COR-L47 (cell line): ENCODE results near the gene PGLYRP4.
"Not testable (repeated sequence)": the region's sequence is repeated elsewhere in the genome, so short reads cannot be mapped to it uniquely, and the experiment has no call there.

ENCODE experiments used
- DNase-seq: peaks from one replicate; lab custom pipeline; 2025; lab: John Stamatoyannopoulos, UW

The PGLYRP4 gene

DNA sequence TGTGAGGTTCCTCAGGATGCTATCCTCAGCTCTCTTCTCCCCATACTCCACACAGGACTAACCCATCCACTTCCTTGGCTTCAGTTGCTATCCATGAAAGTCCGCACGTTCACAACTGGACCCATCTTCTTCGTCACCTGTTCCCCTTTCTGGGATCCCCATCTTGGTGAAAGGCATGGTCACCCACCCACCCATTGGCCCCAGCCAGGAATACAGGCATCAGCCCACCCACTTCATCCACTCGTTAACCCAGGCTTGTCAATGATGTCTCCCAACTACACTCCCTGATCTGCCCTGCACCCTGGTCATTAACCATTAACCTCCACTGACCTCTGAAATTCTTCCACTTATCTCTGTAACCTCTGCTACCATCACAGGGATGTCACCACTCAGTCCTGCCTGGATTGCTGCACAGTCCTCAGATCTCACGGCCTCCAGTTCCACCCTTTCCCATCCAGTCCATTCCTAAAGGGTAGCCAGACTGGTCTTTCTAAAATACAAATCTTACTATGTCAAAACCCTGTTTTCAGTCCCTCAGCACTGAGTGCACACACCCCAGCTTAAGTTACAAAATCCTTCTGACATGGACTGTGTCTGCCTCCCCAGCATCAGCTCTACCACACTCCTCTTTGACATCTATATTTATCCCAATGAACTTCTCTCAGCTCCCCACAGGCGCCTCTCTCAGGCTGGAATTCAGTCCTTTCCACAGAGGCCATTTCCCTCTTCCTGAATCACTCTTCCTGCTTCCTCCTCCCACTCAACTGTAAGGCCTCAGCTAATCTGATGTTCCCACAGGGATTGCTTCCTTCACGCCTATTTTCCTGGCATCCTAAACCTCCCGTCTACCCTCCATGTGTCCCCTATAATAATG lies 10.4 kb downstream of the PGLYRP4 start:
- no peak for DNase-seq

DNA sequence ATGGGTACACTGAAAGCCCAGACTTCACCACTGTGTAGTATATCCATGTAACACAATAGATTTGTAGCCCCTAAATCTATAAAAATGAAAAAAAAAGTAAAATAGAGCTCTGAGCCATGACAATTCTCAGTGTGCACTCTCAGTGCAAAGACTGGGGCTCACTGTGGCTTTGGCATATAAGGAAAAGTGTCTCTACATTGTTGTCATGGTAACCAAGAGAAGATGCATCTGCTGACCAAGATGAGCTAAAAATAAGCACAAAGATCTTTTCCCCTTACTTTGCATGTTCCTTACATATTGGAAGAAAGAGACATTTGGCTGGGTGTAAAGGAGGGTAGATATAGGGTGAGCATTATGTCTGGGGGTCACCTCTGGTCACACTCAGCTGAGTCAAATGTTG lies 12.0 kb downstream of the PGLYRP4 start:
- no peak for DNase-seq

DNA sequence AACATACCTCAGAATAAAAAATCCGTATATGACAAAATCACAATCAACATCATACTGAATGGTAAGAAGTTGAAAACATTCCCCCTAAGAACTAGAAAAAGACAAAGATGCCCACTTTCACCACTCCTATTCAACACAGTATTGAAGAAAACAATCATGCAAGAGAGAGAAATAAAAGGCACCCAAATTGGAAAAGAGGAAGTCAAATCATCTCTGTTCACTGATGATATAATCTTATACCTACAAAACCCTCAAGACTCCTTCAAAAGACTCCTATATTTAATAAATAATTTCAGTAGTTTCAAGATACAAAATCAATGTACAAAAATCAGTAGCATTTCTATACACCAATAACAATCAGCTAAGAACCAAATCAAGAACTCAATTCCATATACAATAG lies 14.7 kb downstream of the PGLYRP4 start:
- DNase-seq: no peak

DNA sequence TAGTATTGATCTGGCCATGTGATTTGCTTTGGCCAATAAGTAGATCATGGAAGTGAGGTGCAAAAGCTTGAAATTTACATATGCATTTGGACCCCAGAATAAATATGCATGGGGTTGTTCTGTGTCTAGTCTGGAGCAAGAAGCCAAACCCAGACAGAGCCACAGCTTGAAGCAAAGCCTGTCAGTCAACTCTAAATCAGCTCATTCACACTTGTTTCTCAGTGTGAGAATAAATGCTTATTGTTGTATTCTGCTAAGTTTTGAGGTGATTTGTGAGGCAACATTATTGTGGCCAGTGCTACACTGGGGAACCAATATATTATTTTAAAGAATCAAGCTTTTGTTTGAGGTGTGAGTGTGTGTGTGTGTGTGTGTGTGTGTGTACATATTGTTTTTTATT lies 23.7 kb downstream of the PGLYRP4 start:
- no peak for DNase-seq

DNA sequence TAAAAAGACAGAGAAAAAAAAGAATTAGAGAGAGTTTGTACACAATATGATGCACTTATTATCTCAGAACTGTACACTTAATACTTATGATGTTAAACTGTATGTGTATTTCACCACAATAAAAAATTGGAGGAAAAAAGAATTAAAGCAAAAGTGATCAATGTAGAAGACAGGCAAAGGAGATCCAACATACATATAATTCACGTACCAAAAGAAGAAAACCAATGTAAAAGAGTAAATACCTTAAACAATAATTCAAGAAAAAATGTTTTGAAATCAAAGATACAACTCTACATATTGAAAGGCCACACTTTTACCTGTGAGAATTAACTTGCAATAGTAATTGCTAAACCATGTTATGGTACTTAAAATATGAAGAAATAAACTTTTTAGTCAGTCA lies 26.1 kb downstream of the PGLYRP4 start:
- DNase-seq: no peak

DNA sequence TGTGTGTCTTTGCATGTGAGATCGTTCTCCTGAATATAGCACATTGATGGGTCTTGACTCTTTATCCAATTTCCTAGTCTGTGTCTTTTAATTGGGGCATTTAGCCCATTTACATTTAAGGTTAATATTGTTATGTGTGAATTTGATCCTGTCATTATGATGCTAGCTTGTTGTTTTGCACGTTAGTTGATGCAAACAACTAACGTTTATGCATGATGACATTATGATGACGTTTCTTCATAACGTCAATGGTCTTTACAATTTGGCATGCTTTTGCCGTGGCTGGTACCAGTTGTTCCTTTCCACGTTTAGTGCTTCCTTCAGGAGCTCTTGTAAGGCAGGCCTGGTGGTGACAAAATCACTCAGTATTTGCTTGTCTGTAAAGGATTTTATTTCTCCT lies 30.5 kb downstream of the PGLYRP4 start:
- not testable (repeated sequence) for DNase-seq

DNA sequence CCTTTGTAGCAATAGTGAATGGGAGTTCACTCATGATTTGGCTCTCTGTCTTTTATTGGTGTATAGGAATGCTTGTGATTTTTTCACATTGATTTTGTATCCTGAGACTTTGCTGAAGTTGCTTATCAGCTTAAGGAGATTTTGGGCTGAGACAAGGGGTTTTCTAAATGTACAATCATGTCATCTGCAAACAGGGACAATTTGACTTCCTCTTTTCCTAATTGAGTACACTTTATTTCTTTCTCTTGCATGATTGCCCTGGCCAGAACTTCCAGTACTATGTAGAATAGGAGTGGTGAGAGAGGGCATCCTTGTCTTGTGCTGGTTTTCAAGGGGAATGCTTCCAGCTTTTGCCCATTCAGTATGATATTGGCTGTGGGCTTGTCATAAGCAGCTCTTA lies 32.6 kb downstream of the PGLYRP4 start:
- not testable (repeated sequence) for DNase-seq

DNA sequence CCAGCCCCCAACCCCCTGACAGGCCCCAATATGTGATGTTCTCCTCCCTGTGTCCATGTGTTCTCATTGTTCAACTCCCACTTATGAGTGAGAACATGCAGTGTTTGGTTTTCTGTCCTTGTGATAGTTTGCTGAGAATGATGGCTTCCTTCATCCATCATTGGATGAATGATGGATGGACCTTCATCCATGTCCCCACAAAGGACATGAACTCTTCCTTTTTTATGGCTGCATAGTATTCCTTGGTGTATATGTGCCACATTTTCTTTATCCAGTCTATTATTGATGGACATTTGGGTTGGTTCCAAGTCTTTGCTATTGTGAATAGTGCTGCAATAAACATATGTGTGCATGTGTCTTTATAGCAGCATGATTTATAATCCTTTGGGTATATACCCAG lies 34.3 kb downstream of the PGLYRP4 start:
- DNase-seq: not testable (repeated sequence)

DNA sequence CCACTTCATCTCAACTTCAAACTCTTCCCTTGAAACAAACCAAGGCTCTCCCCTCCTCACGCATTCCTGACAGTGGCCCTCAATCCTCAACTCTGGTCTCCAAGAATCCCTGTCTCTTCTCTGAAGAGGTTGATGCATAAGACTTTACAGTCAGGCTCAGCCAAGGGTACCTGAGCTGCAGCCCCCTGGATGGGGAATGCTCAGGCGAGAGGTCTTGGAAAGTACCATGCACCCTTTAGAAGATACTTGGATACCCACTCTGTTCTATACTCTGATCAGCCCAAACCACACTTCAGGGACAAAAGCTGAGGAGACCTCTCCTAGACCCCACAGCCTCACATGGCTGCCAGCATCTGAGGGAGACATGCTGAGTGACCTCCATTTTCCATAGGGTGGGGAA lies 35.4 kb downstream of the PGLYRP4 start:
- DNase-seq: no peak

DNA sequence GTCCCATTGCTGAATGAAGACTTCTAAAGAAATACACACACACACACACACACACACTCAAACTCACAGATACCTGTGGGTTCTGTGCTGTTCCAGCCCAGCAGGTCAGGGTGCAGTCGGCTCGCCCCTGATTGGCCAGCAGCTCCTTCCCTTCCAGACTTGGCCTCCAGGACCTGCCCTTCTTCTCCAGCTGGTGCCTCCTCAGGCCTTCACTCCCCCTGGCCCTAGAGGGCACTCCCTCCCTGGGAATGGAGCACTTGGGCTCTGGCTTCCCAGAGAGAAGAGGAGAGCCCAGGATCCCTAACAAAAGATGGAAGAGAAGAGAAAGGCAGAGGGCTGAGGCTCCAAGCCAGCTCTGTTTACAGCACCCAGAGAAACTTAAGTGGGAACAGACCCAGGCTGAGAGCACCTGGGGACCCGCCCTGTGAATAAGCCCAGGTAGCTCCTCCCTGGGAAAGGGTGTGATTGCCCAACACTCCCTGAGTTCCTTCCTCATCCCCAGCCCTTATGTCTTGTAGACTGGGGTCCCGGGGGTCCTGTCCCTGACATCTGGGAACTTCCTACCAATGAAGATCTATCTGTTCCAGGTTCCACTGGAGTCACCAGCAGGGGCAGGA lies 36.0 kb downstream of the PGLYRP4 start, which contains the start of gene PGLYRP3:
TSS of gene PGLYRP3 (minus strand) at position 383 of the 617 bp plus-strand sequence. CDS start 2,287 bp downstream, outside the sequence.
- DNase-seq: no peak

DNA sequence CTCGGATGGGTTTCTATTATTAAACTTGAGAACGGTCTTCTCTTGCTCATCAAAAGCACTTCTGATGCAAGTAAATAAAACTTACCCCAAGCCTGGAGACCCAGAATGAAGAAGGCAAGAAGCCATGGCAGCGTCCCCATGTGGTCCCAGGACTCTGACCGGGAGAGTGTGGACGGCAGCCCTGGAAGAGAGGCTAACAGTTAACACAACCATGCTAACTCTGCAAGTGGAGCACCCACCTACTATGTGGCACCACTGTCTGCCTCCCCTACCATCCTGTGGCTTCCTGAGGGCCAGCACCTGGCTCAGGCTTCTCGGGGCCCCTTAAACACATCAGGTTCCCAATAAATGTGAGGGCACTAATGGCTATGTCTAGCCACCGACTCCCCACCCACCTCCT lies 38.1 kb downstream of the PGLYRP4 start:
- no peak for DNase-seq

DNA sequence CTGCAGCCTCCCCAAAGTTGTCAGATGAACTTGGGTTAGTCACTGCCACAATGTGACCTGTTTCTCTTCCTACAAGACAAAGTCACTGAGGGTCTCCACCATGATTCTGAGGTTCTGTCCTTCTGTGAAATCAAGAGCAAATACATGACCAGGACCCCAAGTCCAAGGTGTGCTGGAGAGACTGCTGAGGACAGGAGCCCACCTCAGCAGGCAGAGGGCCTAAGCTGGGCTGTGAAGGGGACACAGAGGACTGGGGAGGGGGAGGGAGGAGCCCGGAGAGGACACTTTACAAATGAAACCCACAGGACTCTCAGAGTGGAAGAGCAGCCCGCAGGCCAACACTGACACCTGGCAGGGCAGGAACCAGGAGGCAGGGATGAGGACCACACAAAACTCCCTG lies 39.2 kb downstream of the PGLYRP4 start:
- DNase-seq: no peak

DNA sequence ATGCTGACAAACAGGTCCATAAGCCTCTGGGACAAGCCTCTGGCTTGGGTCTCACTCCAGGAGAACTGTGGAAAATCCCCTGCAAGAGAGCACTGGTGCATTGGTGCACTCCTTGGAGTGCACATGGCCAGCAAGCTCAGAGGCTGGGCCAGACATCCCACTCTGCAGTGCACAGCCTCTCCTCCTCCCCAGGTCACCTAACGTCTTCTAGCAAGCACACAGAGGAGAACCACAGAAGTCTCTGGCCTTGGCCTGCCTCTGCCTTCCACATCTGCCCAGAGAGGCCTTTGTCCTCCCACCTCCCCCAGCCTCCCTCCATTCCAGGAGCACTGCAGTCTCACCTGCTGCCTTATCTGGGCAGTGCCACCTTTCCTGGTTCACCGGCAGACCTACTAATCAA lies 40.1 kb downstream of the PGLYRP4 start:
- DNase-seq: no peak

DNA sequence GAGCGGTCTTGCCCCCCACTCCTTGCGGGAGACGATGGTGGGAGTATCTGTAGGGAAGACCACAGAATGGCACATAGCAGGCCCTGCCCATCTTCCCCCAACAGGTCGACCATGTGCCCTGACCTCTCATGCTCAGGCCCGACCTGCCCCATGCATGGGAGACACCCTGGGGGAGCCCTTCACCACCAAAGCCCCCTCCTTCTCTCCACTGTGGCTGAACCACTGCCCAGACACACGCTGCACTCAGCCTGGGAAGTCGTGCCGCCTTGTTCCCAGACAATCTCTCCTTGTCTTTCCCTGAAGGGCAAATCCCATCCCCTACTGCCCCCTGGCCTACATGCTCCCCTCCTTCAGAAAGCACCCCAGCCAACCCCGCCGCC lies 41.4 kb downstream of the PGLYRP4 start:
- DNase-seq: no peak

DNA sequence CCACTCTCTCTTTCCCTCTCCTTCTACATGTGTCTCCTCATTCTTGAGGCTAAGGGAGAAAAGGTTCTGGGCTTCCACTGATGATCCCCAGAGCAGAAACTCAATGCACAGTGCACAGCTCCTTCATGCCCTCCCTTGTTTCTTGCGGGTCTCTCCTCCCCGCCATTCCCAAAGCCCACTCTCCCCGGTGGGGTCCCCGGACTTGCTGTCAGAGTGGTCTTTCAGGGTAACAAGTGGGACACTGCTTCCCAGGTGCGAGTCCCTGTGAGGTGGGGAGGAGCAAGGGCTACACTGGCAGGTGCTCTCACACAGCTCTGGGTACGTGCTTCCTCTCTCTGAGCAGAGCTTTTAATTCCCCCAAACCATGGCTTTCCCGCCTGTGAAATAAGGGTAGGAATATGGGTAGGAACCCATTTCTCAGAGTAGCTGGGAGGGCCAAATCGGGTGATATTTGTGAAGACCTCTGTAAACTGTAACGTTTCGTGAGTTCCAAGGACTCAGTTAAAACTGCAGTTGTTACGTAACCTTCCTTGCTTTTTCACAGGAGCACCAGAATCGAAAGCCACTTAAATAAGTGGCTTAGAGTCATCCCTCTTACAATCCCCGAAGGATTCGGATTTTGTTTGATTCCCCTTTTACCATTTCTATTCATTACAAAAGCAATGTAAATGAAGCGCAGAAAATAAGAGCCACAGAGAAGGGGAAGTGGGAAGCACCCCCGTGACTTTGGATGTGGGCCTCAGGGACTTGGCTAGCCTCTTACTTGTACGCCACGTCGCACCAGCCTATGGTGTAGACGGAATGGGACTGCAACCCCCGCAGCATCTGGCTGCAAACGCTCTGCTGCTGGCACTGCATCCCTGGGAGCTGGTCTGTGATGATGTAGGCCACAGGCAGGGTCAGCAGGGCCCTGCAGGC lies 42.1 kb downstream of the PGLYRP4 start:
- DNase-seq: no peak

DNA sequence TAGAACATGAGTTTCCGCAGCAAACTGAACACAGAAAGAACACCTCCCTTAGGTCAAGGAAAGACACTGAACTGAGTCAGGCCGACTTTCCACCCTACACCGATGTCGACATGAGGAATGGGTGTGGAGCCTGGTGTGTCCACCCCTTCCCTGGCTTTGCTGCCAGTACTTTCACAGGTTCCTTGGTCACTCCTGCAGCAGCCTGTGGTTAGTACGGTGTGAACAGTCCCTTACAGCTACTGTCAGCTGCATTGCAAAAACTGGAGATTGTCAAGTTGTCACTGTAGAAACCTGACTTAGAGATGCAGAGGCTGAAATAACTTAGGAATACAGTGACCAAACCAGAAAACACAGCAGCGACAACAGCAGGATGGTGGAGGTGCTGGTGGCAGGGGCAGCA lies 43.0 kb downstream of the PGLYRP4 start:
- no peak for DNase-seq

DNA sequence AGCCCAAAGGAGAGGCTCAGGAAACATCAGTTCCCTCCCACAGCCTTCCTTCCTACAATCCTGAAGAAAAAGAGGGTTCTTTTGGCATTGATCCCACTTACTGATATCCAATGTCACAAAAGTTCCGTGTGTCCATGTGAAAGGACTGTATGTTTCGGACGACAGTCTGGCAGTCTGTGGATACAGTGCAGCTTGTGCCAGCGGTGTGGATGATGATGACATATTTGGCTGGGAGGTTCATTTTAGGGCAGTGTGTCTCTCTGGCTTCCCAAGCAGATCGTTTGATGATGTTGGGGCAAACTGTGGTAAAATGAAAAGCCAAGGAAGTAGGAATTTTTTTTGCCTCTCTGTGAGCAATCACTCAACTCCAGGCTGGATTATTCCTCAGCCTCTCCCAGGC lies 46.3 kb downstream of the PGLYRP4 start:
- no peak for DNase-seq

DNA sequence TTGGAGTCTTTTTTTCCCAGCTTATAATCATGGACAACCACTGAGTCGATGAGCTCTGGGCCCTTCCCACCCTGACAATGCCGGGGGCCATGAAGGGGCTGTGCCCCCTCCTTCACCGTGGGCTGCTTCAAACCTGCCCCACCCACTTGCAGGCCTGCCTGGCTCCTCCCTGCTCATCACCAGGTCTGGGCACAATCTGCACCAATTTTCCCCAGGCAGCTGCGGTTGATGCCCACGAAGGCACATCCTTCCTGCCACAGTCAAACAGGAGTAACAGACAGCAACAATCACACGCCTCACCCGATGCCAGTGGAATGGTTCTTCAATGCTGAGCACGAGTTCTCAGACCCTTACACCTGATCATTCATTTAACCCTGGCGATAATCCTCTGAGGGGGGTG lies 54.8 kb downstream of the PGLYRP4 start:
- no peak for DNase-seq

DNA sequence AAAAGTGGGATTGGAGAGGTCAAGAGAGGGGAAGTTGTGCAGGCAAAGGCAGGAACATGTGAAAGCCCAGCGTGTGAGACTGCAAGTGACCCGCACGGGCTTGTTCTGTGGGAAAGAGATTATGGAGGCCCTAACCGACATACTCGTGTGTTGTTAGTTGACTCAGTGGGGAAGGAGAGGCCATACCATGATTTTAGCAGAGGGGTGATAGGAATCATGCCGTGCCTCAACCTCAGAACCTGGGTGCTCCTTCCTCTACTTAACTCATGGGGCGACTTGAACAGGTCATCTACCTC lies 55.2 kb downstream of the PGLYRP4 start:
- DNase-seq: no peak

DNA sequence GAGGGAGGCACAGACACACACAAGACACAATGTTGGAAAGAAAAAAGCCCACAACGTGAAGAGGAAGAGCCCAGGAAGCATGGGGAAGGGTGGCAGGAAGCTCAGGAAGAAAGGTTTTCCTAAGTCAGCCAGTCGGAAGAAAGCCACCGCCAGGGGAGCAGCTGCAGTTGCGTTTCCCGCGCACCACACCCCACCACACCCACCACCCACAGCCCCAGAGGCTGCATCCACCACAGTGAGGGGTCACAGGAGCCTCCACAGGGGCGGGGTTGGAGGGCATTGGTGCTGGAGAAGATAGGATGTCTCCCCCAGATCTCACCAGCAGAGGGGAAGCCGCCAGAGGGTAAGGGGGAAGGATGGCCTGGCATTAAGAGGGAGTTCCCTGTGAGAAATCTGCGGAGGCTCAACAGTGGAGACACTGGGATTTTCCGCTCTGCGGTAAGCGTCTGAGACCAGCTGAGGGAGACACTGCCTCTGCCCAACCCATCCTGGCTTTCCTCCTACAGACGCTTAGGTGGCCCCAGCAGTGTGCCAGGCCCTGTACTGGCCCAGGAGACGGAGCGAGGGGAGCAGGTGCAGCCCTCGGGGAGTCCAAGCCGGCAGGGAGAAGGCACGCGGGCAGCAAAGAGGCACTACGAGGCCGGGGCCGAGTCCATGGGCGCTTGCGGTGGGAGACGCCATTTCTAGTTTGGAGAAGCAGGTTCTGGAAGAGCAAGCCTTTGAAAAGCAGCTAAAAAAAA lies 55.7 kb downstream of the PGLYRP4 start:
- DNase-seq: no peak

DNA sequence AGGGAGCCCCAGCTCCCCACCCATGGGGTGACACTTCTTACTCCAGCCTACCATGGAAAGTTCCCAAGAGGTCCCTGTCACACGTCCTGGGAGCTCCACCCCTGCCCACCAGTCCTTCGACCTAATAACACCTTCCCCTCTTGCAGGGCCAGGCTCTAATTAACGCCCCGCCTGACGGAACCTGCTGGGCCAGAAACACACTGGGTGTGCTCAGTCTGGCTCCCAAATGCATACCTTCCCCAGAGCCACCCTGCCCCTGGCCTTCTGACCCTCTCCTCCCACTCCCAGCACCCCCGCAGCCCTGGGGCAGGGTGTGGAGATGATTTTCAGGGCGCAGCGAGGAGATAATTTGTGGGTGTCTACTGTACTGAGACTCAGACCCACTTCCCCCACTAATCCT lies 56.5 kb downstream of the PGLYRP4 start:
- no peak for DNase-seq

DNA sequence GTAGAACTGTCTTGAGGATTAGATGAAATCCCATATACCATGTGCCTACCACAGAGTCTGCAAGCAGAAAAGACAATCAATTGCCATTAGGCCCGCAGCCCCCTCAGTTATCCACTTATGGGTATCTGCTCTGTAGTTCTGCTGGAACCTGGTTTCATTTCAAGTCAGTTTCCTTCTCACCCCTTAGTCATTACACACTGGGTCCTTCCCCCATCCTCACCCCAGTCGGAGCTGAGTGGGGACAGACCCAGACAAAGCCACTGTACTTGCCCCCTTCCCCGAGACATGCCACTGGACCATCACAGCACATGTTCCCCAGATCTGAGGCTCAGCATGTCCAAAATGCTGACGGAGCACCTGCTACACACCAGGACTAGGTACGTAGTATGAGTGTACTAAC lies 57.1 kb downstream of the PGLYRP4 start:
- DNase-seq: no peak
